Stimulated activated CD4-positive, alpha-beta T cell treated with anti-CD3 and anti-CD28 coated beads, Interleukin-4, amount 100 ng/mL, for 24 hours (primary cell): ENCODE measurements around the gene C10orf90.

ENCODE experiments used
- DNase-seq: peaks from one replicate; pipeline ENCODE4 v3.0.0-alpha.2; 2020

C10orf90 gene, protein sequence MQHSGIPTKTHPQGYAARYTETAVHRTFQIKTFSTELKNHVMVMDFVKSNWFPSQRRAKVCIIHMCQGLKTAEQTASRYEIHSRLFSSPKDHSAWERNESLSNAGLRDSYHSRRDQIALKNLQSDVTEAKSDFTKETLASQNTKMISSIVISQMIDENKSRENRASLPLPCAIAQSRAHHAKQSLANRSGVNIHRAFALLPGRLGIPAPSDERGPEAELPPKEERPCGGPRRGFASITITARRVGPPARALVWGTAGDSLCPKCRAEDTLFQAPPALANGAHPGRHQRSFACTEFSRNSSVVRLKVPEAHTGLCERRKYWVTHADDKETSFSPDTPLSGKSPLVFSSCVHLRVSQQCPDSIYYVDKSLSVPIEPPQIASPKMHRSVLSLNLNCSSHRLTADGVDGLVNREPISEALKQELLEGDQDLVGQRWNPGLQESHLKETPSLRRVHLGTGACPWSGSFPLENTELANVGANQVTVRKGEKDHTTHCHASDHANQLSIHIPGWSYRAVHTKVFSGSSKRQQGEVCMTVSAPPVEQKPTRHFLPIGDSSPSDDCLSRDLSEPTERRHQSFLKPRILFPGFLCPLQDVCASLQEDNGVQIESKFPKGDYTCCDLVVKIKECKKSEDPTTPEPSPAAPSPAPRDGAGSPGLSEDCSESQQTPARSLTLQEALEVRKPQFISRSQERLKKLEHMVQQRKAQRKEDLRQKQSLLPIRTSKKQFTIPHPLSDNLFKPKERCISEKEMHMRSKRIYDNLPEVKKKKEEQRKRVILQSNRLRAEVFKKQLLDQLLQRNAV

DNA sequence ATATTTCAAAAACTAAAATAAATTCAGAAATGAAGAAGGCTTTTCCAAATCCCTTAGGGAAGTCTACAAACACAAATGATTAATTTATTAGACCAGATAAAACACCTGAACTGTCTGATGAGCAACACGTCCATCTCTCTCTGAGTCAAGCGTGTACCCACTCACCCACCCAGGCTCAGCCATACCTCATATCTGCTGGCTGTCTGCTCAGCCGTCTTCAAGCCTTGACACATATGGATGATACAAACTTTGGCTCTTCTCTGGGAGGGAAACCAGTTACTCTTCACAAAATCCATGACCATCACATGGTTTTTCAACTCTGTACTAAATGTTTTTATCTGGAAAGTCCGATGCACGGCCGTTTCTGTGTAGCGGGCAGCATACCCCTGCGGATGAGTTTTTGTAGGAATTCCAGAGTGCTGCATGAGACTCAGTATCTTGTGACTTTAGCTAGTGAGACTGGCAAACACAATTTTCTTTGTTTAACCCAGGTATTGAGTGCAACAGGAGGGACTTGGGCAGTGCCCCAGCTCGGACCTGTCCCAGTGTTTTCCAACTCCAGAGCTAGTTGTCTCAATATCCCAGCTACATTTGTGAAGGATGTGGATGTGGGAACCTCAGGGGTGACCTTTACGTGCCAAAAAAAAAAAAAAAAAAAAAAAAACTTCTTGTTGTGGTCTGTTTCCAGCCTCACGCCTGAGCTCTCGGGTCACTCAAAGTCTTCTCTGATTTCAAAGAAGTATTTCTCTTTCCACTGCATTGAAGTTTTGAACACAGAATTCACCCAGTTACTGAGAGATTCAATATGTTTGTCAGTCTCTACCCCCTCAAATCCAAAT lies at the start of gene C10orf90:
Gene C10orf90 (minus strand): TSS at position 638 of the 839 bp plus-strand sequence. CDS start 213 bp downstream, at position 425.
- DNase-seq: no peak

DNA sequence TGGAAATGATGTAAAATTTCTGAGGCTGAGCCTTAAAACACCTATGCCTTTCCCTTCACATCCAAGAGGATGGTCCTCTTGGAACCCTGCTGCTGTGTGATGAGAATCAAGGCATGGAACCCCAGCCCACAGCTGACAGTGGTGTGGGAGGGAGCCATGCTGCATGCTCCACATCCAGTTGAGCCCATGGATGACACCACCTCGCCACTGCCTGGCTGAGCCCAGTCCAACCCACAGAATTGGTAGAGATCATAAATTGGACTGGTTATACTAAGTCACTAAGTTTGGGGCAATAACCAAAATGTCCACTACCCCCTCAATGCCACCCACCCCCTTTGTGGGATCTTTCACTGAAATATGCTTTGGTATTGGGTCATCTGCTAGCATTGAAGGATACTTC lies 45.9 kb upstream of the C10orf90 start:
- no peak for DNase-seq

DNA sequence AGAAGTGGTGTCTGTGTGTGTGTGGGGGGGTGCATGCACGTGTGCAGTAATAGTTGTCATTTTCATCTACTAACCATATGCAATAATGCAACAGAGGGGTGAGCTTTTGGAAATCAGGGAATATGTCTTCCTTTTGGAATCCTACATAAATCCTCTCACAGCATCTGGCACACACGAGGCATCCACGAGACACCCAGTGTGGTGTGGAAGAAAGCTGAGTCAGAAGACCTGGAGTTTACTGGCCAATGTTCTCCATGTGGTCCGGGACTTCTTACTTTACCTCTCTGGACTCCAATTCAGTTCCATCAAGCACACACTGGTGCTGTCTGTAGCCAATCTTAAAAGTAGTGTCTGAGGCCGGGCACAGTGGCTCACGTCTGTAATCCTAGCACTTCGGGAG lies 43.1 kb upstream of the C10orf90 start:
- DNase-seq: no peak

DNA sequence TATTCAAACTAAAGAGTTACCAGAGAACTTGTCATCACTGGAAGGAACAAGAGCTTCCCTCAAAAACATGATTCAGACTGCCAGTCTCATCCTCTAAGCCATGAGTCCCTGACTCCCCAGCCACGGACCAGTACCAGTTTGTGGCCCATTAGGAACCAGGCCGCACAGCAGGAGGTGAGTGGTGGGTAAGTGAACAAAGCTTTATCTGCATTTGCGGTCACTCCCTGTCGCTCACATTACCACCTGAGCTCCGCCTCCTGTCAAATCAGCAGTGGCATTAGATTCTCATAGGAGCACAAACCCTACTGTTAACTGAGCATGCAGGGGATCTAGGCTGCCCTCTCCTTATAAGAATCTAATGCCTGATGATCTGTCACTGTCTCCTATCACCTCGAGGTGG lies 42.2 kb upstream of the C10orf90 start:
- no peak for DNase-seq

DNA sequence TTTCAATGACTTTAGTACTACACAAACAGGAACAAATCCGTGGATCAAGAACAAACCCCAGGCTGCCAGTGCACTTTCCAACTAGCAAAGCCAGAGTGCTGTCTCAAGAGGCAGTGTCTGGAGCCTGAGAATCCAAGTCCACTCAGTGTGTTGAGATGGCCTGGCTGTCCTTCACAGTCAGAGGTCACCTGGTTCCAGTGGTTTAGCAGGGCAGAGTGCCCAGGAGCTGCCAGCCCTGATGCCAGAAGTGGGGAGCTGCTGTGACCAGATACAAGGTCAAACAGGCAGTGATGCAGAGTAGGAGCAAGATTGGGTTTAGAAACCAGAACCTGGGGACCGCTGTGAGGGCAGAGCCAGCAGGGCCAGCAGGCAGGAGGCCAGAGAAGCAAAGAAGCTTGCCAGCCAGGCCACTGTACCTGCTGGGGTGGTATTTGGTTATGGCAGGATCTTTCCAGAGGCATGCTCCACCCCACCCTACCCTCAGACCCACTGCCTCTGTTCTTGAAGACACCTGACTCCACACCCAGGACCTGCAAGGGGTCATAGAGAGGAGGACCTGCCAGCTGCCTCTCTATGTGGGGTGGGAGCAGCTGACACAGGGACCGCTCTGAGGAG lies 35.6 kb upstream of the C10orf90 start:
- no peak for DNase-seq

DNA sequence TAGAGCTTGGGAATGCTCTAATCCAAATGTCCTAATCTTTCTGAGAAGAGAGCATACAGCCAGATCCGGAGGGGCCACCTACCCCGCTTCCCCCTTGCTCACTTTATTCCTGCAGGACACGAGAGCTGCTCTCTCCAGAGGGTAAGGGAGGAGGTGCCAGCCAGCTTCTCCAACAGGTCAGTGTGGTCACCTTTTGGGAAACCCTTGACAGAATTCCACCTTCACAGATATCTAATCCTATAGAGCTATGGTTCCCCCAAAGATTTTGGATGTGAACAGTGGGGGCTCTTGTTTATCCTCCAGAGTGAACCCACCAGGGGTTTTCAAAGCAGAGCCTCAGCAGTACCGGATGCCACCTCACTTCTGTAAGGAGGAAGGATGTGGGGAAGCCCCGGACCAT lies 34.6 kb upstream of the C10orf90 start:
- DNase-seq: no peak

DNA sequence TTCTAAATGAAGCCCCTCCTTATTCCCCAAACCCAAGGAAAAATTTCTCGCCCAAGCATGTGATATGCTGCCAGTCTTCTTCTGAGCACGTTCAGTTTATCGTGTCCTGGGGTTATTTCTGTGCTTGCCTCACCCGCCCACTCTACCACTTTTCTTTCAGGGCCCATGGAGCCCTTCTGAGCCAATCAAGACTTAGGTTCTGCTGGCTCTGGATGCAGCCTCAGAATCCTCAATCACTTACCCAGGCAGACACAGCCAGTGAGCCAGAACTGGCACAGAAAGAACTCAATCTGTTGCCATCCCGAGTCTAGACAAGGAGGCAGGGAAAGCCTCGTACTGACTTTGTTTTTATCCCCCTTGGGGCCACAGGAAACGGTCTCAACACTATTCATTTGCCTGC lies 34.2 kb upstream of the C10orf90 start:
- no peak for DNase-seq

DNA sequence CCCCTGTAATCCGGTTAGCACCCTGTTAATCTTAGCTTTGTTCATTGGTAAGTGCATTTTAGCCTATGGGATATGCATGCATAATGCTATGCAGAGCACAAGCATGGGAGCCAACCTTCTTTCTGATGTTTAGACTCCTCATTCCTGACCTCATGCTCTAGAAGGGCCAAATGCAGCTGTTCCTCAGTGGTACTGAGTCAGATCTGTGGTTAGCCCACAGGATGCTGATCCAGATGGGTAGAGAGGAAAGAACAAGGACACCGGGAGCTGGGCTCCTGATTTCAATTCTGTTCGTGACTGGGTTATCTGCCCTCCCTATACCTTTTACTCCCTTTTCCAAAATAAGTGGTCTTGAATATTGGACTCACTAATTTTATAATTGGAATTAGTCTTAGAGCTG lies 31.7 kb upstream of the C10orf90 start:
- no peak for DNase-seq

DNA sequence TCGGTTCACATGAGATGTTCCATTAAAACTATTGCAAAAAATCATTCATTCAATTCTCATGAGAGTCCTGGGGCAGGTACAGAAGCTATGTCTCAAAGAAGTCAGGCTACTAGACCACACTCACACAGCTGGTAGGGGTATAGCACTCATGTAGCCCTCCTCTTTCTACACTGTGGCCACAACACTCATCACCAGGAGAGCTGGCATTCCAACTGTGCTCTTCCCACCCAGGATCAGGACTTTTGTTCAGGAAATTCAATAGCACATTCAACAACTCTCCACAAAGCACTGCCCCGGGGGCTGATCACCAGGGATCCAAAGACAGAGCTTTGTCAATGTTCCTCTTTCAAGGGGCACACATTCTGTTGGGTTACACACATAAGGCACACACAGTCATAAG lies 31.0 kb upstream of the C10orf90 start:
- no peak for DNase-seq

DNA sequence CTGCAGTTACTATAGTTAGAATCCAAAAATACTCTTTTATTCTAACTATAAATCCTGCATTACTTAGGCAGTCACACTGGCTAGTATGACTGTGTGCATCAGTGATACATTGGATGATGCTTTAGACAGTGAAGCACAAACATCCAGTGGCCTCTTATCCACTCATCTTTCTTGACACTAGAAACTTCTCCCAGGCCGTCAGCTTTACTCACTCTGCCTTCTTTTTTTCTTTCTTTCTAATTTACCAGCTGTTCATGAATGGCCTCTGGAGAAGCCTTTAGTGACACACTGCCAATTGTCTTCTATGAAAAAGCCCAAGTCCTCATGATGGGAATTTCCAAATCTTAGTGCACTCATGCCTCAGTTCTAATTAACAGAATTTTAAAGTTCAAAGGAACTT lies 26.2 kb upstream of the C10orf90 start:
- no peak for DNase-seq

DNA sequence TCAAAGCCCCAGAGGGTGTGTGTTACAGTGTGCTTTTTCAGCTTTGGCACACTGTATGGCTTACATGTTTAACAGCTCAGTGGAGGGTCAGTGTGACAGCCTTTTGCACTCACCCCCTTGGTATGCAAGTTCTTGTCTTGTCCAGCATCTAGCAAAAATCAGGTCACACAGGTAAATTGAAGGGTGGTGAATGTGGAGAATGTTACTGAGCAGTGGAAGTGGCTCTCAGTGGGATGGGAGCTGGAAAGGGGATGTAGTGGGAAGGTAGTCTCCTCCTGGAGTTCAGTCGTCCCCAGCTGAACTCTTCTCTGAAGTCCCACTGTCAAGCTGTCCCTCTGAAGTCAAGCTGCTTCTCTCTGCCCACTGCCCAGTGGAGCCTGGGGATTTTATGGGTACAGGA lies 21.0 kb upstream of the C10orf90 start:
- no peak for DNase-seq

DNA sequence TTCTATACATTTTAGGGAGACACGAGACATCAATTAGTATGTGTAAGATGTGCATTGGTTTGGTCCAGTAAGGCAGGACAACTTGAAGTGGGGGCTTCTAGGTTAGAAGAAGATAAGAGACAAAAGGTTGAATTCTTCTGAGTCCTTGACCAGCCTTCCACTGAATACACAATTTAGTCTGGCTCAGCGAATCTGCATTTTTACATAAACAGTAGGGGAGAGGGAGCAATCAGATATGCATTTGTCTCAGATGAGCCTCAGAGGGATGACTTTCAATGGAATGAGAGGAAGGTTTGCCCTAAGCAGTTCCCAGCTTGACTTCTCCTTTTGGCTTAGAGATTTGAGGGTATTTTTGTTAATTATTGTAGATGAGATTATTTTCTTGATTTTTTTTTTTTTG lies 20.0 kb upstream of the C10orf90 start:
- DNase-seq: no peak

DNA sequence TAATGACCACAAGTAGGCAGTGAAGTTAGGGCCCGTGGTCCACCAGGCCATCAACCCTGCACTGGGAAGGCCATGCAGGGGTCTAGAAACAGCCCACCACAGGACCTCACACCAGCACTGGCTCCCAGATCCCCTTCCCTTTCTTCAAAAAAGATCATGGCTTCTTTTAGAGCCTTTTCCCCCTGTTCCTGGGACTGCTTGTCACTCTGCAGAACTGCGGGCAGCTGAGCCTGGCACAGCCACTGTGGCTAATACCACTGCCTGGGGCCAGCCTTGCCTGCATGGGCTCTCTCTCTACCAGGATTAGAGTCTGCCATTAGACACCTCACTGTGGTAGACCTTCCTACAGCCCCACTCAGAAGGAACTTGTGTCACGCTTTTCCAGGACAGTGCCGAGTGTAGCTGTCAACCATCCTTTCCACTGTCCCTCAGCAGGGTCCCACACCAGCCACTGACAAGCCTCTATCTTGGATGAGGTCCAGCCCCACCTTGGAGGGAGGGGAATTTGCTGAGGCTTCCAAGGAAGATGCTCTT lies 19.0 kb upstream of the C10orf90 start:
- DNase-seq: no peak

DNA sequence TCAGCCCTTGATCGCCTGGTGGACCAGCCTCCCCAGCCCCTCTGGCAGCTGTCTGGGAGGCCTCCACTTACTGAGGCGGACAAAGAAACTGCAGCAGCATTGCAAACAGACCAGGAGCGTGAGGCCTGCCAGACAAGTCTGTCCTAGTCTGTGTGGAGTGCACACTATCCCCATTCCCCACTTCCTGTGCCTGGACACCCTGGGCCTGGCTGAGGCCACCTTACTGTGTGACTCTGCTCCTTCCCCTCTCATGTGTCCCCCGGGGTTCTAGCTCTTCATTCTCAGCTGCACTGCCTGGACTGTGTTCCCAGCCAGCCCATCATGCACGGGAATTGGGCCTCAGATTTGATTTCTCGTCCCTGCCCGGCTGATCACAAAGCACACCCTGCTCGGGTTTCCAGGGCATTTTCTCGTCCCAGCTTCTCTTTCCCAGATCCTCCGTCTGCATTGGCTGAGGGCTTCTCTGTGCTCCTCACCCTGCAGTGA lies 16.7 kb upstream of the C10orf90 start:
- no peak for DNase-seq

DNA sequence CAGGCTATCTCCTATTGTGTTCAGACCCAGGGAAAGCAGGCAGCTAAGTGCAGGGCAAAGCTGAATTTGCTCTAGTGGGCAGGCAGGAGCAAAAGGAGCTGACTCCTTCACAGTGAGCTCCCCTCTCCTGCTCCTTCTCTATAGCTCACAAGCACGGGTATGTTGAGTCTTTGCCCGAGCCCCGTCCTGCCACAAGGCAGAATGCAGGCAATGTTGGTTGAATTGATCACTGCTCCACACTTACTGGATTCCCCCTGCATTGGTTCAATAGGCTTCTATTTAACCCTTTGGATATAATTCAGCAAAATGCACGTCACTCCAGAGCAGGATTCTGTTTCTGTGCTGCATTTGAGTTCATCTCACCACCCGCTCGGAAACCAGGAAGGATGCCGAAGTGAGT lies 16.2 kb upstream of the C10orf90 start:
- DNase-seq: no peak

DNA sequence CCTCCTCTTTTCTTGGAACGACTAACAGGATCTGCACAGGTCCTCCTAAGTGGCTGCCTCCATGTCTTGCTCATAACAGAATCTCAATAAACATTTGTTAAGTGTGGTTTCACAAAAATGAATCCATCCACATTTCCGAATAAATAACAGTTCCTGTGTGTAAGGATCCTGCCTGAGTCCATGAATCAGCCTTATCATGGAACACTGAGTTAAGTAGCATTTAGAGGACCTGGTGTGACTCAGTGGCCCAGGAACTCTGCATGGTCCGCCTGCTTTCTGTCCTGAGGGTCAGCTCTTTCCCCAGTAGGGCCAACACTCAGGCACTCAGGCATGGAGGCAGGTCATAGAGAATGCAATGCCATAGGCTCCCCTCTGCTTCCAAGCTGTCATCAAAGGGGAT lies 15.8 kb upstream of the C10orf90 start:
- DNase-seq: no peak

DNA sequence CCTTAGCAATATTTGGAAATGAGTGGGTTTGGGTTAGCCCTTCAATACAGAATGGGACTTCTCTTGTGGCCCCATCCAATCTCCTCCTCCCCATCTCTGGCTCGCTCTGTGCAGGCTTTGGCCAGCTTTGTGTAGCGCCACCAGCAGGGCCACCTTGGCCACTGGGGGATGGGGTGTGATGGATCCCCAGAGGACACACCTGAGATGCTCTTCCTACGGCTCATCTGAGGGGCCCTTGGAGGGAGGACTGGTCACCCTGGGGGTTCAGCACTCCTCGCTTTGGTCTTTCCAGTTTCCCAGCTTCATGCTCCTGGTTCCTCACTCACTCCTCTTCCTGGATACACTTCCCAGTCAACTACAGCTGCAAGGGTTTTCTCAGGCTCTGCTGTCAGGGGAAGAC lies 15.3 kb upstream of the C10orf90 start:
- DNase-seq: no peak

DNA sequence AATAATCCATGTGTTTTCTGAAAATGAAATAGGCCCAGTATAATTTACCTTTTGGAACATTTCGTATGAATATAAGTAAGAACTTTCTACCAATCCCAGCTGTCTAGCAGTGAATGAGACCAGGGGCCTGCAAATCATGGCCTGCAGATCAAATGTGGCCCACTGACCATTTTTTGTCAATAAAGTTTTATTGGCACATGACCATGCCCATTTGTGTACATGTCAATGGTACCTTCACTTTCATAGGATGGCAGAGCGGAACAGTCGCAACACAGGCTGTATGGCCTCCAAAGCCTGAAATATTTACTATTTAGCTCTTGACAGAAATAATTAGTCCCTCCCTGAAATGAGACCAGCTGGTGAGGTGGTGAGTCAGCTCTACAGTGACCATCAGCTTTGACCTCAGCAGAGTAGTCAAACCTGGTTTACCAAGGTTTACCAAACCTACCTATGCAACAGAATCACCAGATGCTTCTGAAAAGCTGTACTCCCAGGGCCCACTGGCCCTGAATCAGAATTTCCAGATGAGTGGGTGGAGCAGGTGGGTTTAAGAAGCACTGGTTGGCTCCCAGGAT lies 13.8 kb upstream of the C10orf90 start:
- DNase-seq: no peak

DNA sequence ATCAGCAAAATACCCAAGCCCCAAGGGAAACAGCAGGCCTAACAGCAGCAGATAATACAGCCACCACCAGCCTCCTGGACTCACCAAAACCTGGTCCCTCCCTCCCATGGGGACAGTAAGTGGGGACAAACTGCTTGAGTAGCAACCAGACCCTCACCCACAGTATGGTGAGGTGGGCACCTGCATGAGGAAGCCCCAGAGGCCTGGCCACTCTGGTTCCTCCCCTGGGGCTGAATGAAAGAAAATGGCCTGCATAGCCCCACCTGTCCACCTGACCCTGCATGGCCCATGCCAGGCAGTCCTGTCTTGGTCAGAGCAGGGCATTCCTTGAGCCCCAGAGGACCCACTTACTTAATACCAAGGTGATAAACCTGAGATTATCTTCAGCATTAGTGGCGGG lies 13.0 kb upstream of the C10orf90 start:
- DNase-seq: no peak

DNA sequence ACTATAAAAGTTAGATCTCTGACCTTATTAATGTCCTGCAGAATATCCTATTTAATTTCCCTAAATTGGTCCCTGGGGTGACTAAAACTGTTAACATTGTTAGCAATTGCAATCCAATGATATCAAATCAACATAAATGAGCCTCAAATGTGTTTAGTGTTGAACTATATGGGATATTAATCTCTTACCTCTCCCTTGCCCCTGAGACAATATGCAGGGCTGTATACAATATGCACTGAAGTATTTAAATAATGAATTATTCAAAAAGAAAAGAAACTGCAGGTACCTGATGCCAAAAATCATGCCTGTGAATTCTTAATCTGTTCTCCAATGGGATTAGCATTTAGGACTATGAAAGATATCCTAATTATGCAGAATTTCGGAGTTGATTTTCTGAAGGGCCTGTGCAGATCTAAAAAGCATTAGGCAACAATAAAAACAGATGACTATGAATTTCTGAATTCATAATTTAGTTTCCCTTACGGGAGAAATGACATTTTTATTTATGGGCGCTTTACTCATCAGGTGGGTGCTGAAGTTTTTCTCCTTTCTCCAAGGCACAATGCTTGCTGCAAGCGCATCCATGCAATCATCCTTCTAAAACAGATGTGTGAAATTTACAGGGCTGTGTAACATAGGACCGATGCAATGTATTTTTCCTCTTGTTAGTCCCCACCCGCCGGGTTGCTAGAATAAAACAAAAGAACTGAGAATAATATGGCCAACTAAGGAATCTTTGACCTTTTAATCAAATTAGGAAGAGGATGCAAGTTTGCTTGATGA lies 5.4 kb upstream of the C10orf90 start:
- no peak for DNase-seq
